ENCODE results near the gene PI4KA.
"Not testable (repeated sequence)": the region's sequence is repeated elsewhere in the genome, so short reads cannot be mapped to it uniquely, and the experiment has no call there.

PI4KA gene

GRCh38 chr22:20771918-20772625 is 86.5 kb downstream of the PI4KA start:
- no peak for DNase-seq

GRCh38 chr22:20769496-20769826 is 89.2 kb downstream of the PI4KA start:
- DNase-seq: not testable (repeated sequence)

GRCh38 chr22:20766530-20766929 is 92.1 kb downstream of the PI4KA start:
- no peak for DNase-seq

- DNase-seq: no peak
Measured at GRCh38 chr22:20765938-20766337, 92.7 kb downstream of the PI4KA start.

GRCh38 chr22:20764729-20765128 is 93.9 kb downstream of the PI4KA start:
- no peak for DNase-seq

GRCh38 chr22:20764471-20764720 is 94.2 kb downstream of the PI4KA start:
- no peak for DNase-seq

- DNase-seq: no peak
Measured at GRCh38 chr22:20763630-20764470, 94.8 kb downstream of the PI4KA start.

GRCh38 chr22:20762233-20762796 is 96.3 kb downstream of the PI4KA start:
- DNase-seq: no peak

- no peak for DNase-seq
Measured at GRCh38 chr22:20761536-20761935, 97.1 kb downstream of the PI4KA start.

- no peak for DNase-seq
Measured at GRCh38 chr22:20760084-20760483, 98.5 kb downstream of the PI4KA start.

GRCh38 chr22:20758688-20759087 is 99.9 kb downstream of the PI4KA start:
- no peak for DNase-seq

GRCh38 chr22:20756846-20757245 is 101.8 kb downstream of the PI4KA start:
- no peak for DNase-seq

GRCh38 chr22:20752873-20753272 is 105.7 kb downstream of the PI4KA start:
- no peak for DNase-seq

- DNase-seq: no peak
Measured at GRCh38 chr22:20752104-20752741, 106.4 kb downstream of the PI4KA start.

GRCh38 chr22:20751185-20751851 is 107.3 kb downstream of the PI4KA start:
- DNase-seq: no peak

GRCh38 chr22:20750461-20751184 is 108.0 kb downstream of the PI4KA start:
- DNase-seq: peak; percentile 53

- DNase-seq: no peak
Measured at GRCh38 chr22:20749453-20749852, 109.2 kb downstream of the PI4KA start.

- no peak for DNase-seq
Measured at GRCh38 chr22:20748731-20749428, 109.7 kb downstream of the PI4KA start.

- no peak for DNase-seq
Measured at GRCh38 chr22:20748082-20748481, 110.5 kb downstream of the PI4KA start.

GRCh38 chr22:20747223-20747622 is 111.4 kb downstream of the PI4KA start:
- DNase-seq: no peak

GRCh38 chr22:20746431-20747189 is 112.0 kb downstream of the PI4KA start:
- DNase-seq: no peak
